ENCODE measurements around the gene ARHGDIG.

ARHGDIG gene

DNA sequence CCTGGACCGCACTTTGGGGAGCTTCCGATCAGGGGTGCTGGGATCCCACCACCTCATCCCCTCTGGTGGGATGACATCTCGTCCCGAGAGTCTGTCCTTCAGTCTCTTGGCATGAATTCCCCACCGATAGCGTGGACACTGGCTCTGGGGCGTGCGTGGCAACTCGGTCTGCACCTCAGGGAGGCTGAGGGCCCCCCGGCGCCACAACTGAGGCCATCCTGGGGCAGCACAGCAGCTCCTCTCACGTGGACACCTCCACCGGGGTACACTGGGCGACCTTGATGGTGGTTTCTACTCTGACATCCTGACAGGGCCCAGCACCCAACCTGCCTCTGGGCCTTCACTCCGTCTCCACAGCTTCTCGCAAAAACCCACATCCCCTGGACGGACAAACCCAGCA is 11.1 kb downstream of the ARHGDIG start:
- DNase-seq (ENCODE audit: extremely low spot score, insufficient read length, low read depth), result no peak
- no peak for FAIRE-seq

DNA sequence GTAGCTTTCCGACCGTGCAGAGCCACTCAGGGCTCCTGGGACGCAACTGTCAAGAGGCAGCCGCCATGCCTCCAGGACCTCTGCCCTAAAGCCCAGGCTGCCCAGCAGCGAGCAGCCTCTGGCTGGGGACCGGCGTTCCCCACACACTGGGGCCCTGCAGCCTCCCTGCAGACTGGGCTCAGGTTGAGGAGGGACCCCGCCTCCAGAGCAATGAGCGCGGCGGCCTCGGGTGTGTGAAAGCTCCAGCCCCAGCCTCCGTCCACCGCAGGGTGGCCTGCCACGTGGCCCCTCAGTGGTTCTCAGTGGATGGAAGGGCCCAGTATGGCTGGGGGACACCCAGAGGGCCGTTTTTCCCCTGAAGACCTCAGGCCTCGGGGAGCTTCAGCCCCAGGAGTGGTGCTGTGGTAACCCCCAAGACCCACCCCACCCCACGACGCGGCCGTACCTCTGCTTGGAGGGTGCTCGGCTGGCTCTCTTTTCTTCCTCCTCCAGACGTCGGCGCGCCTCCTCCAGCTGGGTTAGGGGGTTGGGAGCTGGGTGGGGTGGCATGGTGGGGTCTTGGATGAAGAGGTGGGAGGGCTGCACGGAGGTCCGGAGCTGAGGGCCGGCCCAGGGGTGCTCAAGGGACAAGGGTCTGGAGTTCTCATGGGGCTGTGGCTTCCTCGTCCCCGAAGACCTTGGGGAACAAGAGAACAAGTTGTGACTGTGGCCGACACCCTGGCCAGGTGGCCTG is 12.8 kb downstream of the ARHGDIG start:
- FAIRE-seq (no peak), DNase-seq (ENCODE audit: extremely low spot score, insufficient read length, low read depth) (no peak)

DNA sequence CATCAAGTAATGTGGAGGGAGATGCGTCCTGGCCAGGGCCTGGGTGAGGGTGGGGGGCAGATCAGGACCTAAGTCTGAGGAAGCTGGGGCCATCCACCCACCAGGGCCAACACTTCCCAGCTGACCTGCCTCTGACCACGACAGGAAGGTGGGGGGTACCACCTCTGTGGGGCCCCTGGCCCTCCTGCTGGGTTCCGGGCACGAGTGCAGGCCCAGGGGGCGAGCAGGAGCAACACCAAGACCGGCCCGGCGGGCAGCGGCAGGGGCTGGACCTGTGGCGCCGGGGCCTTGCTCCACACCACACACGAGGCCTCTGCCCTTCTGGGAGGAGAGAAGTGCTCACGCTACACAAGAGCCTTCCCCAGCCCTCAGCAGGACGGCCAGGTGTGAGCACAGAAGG is 15.9 kb downstream of the ARHGDIG start:
- DNase-seq (ENCODE audit: extremely low spot score, insufficient read length, low read depth), result no peak
- FAIRE-seq, result no peak

DNA sequence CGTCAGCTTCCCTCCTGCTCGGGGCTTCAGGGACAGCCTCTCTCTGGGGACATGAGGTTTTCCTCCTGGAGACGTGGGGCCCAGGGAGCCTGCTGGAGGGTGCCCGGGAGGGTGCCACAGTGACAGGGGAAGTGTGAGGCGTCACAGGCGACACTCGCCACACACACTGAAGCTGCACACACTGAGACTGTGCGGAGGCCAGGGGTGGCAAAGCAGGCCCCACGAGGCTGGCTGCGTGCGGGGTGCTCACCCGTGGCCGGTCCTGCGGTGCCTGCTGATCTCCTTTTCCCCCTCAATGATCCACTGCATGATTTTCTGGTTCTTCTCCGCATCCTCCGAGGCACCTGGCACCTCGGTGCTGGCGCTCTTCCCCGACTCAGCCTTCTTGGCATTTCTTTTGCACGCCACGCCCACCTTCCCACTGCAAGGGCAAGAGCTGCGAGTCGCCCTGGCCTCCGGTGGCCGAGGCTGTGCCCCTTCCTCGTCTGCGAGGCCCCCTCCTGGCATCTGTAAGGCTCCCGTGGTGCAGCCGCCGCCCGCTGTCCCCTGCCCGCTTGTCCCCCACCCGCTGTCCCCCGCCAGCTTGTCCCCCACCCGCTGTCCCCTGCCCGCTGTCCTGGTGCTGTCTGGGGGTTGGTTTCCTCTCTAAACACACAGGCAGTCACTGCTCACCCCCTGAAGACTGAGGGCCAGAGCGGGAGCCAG is 16.6 kb downstream of the ARHGDIG start:
- DNase-seq (ENCODE audit: extremely low spot score, insufficient read length, low read depth), result no peak
- no peak for FAIRE-seq

DNA sequence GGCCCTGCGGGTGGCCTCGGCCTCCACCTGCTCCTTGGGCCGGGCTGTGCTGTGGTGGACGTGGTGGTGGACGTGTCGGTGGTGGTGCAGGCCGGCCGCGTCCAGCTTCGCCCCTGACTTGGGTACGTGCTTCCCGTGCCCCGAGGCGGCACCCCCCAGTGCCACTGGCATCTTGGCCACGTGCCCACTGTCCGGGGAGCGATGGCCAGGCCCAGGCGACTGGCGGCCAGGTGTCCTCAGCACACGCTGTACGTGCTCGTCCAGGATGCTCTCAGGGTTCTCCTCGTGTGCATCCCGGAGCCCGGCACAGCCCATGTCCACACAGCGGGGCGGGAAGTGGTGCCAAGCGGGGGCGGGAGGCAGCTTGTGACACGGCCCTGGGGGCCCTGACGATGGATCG is 17.4 kb downstream of the ARHGDIG start:
- FAIRE-seq (no peak), DNase-seq (ENCODE audit: extremely low spot score, insufficient read length, low read depth) (no peak)

DNA sequence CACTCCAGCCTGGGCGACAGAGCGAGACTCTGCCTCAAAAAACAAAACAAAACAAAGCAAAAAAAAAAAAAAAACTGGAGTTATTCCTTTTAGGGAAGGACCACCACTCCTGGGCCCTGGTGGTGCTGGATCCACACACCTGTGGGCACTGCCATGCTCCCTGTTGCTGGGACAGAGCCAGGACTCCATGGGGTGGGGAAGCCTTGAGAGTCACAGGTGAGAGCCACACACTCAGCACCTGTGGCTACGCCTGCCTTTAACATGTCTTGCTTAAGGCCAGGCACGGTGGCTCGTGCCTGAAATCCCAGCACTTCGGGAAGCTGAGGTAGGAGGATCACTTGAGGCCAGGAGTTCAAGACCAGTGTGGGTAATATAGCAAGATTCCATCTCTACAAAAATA is 20.8 kb downstream of the ARHGDIG start:
- FAIRE-seq (no peak), DNase-seq (ENCODE audit: extremely low spot score, insufficient read length, low read depth) (no peak)

DNA sequence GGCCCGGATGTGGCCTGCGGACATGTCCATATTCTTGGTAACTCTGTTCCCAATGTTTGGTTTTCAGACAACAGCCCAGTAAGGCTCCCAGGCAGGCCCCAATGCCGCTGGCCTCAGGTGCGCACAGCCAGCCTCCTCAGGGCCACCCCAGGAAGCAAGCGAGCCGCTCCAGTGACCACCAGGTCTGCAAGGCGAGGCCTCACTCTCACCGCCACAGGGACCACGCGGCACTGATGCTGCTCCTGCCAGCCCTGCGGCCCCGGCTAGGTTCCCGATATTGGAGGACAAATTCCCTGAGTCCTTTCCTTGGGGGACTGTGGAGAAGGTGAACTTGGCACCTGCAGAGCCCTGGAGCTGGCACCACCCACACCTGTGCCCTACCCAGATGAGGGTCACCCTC is 21.6 kb downstream of the ARHGDIG start:
- no peak for FAIRE-seq
- no peak for DNase-seq (ENCODE audit: extremely low spot score, insufficient read length, low read depth)

DNA sequence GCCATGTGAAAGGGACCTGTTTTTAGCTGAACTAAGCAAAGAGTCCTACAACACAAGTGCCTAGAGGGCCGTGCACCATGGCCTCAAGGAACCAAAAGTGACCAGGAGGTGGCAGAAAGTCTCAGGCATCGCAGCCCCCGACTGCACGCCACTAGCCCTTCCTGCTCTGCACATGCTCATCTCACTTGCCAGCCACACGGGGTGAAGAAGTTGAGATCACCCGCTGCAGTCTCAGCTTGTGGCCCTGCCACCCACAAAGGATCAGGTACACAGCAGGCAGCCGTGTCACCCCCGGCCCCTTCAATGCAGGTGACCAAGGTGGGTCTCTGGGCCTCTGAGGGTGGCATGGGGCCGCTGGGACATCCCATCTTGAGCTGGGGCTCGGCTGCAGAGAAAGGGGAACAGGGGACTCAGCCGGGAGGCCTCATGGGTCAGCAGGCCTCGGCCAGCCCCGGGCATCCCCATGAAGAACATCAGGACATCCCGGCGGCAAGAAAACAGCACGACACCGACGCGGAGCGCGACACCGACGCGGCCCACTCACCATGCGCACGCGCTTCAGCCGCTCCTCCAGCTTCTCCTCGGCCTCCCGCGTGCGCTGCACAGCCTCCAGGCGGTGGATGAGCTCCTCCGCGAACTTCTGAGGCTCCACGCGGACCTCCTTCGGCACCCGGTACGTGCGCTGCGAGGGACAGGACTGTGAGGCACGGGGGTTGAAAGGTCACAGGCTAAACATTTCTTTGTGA is 23.5 kb downstream of the ARHGDIG start:
- FAIRE-seq (no peak), DNase-seq (ENCODE audit: extremely low spot score, insufficient read length, low read depth) (no peak)

DNA sequence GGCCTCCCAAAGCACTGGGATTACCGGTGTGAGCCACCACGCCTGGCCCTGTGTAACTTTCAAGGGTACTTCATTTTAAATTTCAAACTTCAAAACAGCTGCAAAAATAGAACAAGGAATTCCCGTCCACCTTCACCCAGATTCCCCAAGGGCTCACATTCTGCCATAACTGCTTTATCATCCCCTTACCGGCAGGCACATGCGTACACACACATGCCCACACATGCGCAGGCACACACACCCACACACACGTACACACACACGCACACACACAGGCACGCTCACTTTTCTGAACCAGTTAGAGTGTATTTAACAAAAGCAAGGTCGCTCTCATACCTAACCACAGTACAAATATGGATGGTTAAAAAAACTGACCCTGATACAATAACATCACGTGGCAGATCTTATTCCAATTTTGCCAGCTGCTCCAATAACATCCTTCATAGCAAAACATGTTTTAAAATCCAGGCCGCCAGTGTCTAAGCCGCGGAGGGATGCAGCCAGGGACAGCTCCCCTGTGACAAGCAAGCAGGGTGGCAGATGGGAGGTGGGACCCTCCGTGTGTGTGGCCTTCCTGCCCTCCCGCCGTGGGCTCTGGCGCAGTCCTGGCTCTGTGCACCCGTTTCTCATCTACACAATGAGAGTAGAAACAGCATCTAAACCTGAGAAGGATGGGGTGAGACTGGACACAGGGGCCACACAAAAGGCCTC is 25.7 kb downstream of the ARHGDIG start:
- FAIRE-seq (no peak), DNase-seq (ENCODE audit: extremely low spot score, insufficient read length, low read depth) (no peak)

DNA sequence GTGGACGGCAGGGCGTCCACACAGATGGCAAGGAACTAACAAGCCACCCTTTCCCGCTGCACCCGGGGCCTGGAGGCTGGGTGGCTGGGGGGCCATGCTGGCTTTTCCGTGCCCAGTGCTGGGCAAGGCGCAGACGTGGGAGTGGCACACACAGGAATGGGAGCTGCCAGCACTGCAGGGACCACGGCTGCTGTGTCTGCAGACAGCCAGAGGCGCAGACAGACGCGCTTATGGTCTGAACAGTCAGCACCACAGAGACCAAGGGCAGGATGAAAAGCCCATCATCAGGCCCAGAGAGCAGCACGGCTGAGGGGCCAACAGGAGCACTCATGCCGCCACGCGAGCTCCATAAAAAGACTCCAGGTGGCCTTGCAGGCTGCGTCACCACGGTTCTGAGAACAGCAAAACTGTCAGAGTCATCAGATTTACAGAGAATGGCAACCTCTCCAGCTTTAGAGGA is 26.6 kb downstream of the ARHGDIG start:
- FAIRE-seq (no peak), DNase-seq (ENCODE audit: extremely low spot score, insufficient read length, low read depth) (no peak)

DNA sequence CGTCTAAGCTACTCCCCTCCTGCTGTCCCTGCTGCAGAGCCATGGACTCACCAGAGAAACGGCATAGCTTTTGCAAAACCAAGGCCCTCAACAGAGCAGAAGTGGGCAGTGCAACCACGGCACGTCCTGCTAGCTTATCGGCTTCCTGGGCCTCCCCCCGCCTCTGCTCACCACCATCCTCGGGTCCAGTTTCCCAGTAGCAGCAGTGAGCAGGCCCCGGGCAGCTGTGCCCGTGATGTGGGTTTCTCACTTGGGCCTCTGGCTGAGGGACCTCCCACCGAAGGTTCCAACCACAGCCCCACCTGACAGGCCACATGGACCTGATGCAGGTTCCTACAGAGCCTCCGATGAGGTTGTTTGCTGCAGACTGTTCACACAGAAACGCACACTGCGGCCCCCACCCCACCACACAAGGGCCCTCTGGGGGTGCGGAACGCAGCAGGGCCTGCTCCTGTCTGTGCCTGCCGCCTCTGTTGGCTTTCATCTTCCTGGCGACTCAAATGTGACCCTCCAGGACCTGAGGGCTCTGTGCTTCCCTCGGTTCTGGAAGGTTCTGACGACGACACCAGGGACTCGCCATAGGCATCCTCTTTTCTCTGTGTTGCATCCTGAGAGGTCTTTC is 27.4 kb downstream of the ARHGDIG start:
- DNase-seq (ENCODE audit: extremely low spot score, insufficient read length, low read depth) (no peak), FAIRE-seq (no peak)

DNA sequence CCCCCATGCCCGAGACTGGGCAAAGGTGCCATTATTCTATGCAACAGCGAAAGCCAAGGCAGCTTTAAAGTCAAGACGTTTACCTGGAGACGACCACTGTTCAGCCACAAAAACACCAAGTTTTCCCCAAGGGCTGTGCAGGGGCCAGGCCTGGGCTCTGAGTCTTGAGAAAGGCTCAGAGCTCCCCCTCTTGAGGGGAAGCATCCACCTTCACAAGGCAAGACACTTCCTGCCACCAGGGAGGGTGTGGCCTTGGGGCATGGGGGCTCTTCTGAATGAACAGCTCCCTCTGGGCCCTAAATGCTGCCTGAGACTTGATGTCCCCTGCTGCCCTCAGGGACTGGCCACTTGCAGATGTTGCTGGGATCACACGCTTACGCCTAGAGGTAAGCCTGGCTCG is 29.1 kb downstream of the ARHGDIG start:
- FAIRE-seq, result no peak
- no peak for DNase-seq (ENCODE audit: extremely low spot score, insufficient read length, low read depth)

DNA sequence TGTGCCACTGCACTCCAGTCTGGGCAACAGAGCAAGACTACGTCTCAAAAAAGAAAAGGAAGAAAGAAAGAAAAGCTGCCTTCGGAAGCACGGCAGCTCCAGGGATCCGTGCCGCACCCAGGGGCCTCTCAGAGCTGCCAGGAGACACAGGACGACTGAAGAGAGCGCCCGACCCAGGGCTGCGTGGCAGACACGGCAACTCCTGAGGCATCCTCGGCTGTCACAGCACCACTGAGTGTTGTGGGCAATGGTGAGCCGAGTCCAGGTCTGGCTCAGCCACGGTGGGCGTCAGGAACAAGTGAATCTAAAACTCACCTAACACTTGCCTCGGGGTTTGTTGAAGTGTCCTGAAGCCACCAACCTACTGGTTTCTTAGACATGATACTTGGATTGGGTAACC is 31.3 kb downstream of the ARHGDIG start:
- DNase-seq (ENCODE audit: extremely low spot score, insufficient read length, low read depth), result no peak

DNA sequence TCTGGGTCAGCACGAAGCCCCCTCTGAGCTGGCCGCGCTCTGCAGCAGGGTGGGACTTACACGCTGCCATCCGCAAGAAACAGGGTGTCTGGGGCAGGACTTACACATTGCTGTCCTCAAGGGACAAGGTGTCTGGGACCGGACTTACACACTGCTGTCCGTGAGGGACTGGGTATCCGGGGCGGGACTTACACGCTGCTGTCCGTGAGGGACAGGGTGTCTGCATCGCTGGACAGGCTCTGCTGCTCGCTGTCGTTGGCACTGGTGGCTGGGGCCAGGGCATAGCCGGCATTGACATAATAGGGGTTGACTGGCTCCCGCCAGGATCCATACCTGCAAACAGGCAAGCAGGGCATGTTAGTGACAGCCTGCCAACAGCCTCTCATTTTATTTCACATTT is 34.0 kb downstream of the ARHGDIG start:
- FAIRE-seq, result no peak
- no peak for DNase-seq (ENCODE audit: extremely low spot score, insufficient read length, low read depth)

More for the DNA sequence above, 31.3 kb downstream of the ARHGDIG start:
- FAIRE-seq, result no peak

DNA sequence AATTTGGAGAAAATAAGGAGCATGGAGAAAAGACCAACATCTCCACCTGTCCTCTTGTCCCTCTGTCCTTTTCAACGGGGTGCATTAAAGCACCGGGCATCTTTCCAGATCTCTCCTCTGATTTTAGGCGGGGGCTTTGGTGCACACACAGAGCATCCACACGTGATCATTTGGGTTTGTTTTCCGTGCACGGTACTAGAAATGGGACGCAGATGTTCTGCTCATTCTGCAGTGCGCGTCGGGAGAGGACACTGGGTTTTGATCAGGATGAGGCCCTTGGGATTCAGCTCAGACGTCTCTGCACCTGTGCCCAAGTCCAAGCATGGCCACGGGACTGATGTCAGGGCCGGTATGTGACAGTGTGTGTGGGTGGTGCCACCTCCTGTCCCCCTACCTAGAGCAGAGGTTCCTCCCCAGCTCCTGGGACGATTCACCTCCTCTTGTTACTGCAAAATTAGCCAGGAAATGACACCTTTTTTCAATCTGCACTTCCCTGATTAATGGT is 34.5 kb downstream of the ARHGDIG start:
- FAIRE-seq, result no peak
- DNase-seq (ENCODE audit: extremely low spot score, insufficient read length, low read depth), result no peak

DNA sequence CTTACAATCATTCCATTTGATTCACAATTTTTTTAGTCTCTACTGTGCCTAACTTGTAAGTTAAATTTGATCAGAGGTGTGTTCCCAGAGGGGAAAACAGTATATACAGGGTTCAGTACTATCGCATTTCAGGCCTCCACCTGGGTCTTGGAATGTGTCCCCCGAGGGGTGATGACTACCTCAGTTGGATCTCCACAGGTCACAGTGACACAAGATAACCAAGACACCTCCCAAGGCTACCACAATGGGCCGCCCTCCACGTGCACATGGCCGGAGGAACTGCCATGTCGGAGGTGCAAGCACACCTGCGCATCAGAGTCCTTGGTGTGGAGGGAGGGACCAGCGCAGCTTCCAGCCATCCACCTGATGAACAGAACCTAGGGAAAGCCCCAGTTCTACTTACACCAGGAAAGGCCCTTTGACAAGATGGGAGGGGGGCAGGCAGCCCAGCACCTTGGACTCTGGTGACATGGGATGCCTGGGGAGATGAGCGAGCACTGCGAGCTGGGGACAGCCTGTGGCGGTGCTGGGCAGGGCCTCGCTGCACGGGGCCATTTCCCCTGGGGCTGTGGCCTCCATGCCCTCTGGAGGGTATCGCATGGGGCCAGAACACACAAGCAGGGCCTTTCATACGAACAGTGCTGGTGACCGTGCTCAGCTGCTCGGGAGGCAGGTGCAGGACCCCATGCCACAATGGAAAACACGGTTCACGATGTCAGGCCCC is 36.5 kb downstream of the ARHGDIG start:
- FAIRE-seq (no peak), DNase-seq (ENCODE audit: extremely low spot score, insufficient read length, low read depth) (no peak)

DNA sequence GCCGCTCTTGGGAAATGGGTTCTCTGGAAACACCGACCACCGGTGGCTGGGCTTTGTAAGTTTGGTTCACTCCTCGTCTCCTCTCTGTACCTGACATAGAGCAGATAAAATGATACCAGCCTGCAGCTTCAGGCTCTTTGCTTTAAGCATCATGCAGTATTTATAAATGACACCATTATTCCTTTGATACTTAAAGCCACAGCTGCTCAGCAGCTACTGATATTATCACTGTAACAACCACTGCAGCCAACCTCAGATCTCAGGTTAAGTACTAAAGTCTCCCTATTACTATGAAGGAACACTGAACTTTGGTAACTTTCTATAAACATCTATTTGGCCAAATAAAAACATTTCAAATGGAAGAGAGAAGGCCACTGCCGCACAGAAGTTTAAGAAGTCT is 37.2 kb downstream of the ARHGDIG start:
- DNase-seq (ENCODE audit: extremely low spot score, insufficient read length, low read depth) (no peak), FAIRE-seq (no peak)

DNA sequence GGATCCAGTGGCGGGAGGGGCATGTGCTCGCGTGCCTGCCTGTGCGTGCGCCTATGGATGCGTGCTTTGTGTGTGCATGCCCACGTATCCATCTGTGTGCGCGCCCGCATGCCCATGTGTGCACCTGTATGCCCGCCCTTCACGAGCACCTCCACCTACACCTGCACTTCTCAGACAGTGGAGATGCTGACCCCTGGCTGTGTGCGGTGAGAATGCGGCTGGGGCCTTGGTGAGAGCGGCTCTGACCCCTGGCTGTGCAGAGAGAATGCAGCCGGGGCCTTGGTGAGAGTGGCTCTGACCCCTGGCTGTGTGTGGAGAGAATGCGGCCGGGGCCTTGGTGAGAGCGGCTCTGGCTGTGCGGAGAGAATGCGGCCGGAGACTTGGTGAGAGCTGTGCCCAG is 38.2 kb downstream of the ARHGDIG start:
- DNase-seq (ENCODE audit: extremely low spot score, insufficient read length, low read depth), result no peak
- FAIRE-seq, result no peak

DNA sequence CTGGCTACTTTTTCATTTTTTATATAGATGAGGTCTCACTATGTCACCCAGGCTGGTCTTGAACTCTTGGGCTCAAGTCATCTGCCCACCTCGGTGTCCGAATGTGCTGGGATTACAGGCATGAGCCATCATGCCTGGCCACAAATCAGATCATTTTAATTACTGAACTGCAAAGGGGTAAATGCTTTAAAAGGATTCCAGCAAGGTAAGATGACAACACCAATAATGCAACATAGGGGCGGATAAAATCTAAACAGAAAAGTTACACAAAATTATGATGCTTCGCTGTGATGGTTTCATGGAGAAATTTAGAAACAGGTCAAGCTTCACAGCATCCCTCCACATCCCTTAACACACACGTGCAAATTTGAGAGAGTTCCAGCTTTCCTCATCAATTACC is 39.8 kb downstream of the ARHGDIG start:
- no peak for DNase-seq (ENCODE audit: extremely low spot score, insufficient read length, low read depth)
- no peak for FAIRE-seq

All from GM18507 (cell line).